ENCODE measurements around the gene TM7SF2.

TM7SF2 gene

DNA sequence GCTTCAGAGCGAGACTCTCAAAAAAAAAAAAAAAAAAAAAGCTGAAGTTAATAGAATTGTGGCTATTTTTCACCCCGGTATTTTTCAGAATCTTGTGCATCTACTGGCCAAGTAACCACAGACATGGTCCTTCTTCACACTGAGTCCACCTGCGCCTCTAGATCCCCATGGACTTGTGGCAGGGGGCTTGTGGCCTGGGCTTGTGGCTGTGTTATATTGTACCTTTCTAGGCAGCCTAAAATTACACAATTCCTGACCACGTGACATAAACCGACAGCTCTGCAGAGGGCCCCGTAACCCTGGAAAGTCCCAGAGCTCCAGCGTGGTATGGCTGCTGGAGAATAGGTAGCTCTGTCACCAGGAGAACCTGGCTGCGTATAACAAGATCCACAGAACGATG is 42.5 kb upstream of the TM7SF2 start:
- TF ChIP-seq, protein P1, sequence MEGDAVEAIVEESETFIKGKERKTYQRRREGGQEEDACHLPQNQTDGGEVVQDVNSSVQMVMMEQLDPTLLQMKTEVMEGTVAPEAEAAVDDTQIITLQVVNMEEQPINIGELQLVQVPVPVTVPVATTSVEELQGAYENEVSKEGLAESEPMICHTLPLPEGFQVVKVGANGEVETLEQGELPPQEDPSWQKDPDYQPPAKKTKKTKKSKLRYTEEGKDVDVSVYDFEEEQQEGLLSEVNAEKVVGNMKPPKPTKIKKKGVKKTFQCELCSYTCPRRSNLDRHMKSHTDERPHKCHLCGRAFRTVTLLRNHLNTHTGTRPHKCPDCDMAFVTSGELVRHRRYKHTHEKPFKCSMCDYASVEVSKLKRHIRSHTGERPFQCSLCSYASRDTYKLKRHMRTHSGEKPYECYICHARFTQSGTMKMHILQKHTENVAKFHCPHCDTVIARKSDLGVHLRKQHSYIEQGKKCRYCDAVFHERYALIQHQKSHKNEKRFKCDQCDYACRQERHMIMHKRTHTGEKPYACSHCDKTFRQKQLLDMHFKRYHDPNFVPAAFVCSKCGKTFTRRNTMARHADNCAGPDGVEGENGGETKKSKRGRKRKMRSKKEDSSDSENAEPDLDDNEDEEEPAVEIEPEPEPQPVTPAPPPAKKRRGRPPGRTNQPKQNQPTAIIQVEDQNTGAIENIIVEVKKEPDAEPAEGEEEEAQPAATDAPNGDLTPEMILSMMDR (IDR thresholded peaks at IDR 0.05; ENCODE audit: extremely low read depth, missing control alignments) = no peak
- no peak for DNase-seq (ENCODE audit: low spot score)

DNA sequence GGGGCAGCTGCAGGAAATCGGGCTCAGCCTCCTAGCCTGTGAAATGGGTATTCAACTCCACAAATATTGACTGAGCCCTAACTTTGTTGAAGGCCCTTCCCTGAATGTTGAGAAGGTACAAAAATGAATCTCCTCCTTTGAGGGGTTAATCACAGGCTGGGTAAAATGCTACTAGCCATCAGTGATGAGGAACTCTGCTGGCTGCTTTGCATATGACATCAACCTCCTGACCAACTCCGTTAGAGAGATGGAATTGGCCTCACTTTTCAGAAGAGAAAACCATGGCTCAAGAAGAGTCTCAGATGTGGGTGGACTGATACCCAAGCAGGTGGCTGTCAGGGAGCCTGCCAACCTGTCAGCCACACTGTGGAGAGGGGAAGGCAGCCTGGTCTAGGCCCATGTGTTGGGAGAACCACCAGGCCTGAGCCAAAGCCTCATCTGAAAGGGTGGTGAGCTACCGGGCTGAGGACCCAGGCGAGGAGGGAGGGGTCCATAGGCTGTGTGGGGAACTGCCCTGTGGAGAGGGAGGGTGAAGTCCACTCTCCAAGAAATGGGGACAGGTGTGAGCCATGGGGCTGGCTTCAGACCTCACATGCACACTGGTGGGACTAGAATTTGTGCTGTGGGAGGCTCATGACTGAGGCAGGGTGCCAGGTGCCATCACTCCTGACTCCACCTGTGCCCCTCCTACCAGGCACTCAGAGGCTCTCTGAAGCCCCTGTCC is 39.6 kb upstream of the TM7SF2 start:
- TF ChIP-seq, protein P1 (IDR thresholded peaks at IDR 0.05; ENCODE audit: extremely low read depth, missing control alignments) = no peak
- peak; percentile 63 for DNase-seq (ENCODE audit: low spot score)

DNA sequence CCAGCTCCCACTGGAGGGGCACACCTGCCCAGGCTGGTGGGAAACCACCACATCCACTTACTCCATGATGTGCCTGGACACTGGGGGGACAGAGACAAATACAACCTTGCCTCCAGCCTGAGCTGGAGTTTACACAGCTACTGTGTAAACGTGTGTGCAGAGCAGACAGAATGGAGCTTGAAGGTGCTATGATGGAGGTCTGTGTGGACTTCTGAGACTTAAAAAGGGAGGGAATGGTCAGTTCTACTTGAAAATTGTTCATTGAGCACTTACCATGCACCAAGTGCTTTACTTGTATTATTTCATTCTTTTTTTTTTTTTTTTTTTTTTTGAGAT is 39.1 kb upstream of the TM7SF2 start:
- DNase-seq (ENCODE audit: low spot score) = no peak

DNA sequence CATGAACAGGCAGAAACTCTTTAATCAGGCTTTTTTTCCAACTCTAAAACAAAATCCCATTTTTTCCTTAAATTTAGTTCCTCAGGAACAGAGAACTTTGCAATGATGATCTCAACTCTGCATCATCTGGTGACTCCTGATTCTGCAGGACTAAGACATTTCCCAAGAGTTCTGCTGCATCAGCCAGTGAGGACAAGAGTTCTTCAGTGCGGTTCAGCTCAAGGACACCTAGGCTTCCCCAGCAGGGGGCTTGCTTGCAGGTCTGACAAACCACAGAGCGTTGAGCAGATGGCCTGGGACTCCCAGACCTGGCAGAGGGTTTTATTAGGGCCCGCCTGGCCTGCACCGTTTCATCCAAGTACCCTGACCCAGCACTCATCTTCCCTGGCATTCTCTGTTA is 34.2 kb upstream of the TM7SF2 start:
- no peak for DNase-seq (ENCODE audit: low spot score)
- TF ChIP-seq, protein P1 (IDR thresholded peaks at IDR 0.05; ENCODE audit: extremely low read depth, missing control alignments) = no peak

More for the DNA sequence above, 39.1 kb upstream of the TM7SF2 start:
- TF ChIP-seq, protein P1 (IDR thresholded peaks at IDR 0.05; ENCODE audit: extremely low read depth, missing control alignments) = no peak

DNA sequence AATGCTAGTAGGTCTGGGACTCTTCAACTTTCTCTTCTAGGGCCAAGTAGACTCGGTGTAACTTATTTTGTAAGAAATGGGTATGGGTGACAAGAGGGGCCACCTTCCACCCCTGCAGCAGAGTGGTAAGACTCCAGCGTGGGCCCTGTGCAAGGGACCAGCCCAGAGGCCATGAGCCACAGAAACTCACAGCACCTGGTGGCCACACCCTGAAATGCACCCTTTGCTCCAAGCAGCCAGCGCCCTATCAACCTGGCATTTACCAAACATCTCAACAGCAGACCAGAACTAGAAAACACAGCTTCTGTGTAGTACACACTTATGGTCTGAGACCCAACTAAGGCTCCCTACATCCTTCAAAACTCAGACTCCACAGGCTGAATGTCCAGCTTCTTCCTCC is 33.5 kb upstream of the TM7SF2 start:
- TF ChIP-seq, protein P1 (IDR thresholded peaks at IDR 0.05; ENCODE audit: extremely low read depth, missing control alignments) = peak; percentile 67
- peak; percentile 63 for DNase-seq (ENCODE audit: low spot score)

DNA sequence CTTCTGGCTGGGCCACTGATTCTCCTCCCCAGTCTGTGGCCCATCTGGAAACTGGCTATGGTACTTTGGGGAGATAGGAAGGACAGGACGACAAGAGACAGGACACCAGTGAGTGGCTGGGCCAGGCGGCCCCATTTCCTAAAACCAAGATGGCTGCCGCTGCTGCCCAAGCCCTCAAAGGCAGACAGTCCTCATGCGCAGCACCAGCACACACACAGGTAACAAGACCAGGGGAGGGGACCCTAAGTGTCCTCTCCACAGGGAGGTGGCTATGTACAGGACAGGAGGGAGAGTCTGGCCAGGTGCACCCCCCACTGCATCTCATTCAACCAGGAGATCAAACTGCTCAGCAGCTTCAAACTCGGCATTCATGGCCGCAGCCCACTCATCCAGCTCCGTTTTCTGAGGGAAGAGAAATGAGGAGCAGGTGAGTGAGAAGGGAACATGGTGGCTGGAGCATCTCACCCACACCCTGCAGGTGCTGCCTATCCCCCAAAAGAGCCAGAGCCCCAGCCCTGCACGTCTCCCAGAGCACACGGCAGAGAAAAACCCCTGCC is 32.8 kb upstream of the TM7SF2 start:
- TF ChIP-seq, protein P1 (IDR thresholded peaks at IDR 0.05; ENCODE audit: extremely low read depth, missing control alignments) = no peak
- DNase-seq (ENCODE audit: low spot score) = no peak

DNA sequence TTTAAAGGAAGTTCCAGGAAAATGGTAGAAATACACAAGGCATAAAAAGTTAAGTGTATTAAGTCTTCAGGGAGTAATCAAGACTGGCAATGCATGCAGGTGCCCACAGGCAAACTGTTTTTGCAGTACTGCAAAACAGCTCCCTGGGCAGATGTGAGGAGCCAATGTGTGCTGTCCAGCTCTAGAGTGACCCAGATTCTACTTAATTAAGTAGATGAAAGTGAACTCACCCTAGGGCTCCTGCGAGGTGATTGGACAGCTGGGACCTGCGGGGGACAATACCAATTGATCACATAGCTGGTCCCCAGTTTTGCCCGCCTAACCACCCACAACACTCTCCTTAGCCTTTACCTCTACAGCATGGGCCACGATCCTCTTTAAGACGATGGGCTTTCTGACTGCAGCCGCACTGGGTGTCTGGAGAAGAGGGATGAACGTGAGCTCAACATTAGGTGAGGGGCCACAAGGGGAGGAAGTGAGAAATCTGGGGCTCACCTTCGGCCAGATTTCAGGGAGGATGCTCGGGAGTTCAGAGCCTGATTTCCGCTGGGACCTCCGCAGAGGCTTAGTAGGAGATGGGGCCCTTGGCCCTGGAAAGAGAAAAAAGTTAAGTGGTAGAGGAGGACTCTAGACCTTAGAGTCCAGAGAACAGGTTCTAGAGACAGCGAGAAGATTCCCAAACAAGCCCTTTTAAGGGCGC is 28.4 kb upstream of the TM7SF2 start:
- no peak for DNase-seq (ENCODE audit: low spot score)
- TF ChIP-seq, protein P1 (IDR thresholded peaks at IDR 0.05; ENCODE audit: extremely low read depth, missing control alignments) = no peak
